ENCODE data around the gene KRTAP5-4.

GRCh38 chr11:1586699-1587098 is 35.2 kb downstream of the KRTAP5-4 start:
- no peak for TF ChIP-seq CTCF (IDR thresholded peaks at IDR 0.05; ENCODE audit: insufficient read depth, low read depth, low read length)
- no peak for TF ChIP-seq EZH2 (IDR thresholded peaks at IDR 0.05; ENCODE audit: insufficient read depth, low read length)

Data from astrocyte (in vitro differentiated cells and primary cell).